H1 (cell line): ENCODE measurements around the gene OMA1. TPM values are rescaled to one million over a fixed set of nuclear protein-coding genes. Genes with fewer than 3 reads are reported as not detected.

Experiments
- ATF2 ChIP-seq: IDR thresholded peaks from 2 replicates; pipeline ENCODE4 v1.6.1; 2012; ENCODE audit warnings: low read length, inconsistent platforms
- CBX5 ChIP-seq: fragments of 300-800, 300-1000 bp; sonication (generic); IDR thresholded peaks from 2 replicates; pipeline ENCODE4 v1.7.1; 2016; ENCODE audit warnings: antibody characterized with exemption, low read length, low read depth
- CHD7 ChIP-seq: fragments of 300-600 bp; sonication (generic); IDR thresholded peaks from 2 replicates; pipeline ENCODE4 v1.7.1; 2012; ENCODE audit warnings: low read length, moderate library complexity, mild to moderate bottlenecking, inconsistent platforms; ENCODE audit not compliant: insufficient replicate concordance
- polyA plus RNA-seq, 7 experiments: library from polyadenylated mRNA; depleted of rRNA in 3 of 7; stranded (reverse) in 5 of 7; unstranded in 2 of 7; fragments of >200 nt in 5 of 7; fragments of 200-250 nt in 2 of 7; gene quantifications; 1 replicate in 5 of 7; 2 replicates in 1 of 7; 4 replicates in 1 of 7; pipeline versions ENCODE4 v1.2.1 to v1.2.3, GENCODE V29; 2011 to 2013; ENCODE audit warnings: missing spikeins in 2 of 7, mixed read lengths in 2 of 7
- total RNA-seq: library from RNA; stranded (reverse); fragmentation: NEBNext Ultra II Directional; extraction: Animal tissue kit (Norgen Biotek cat#: 25700); gene quantifications from 2 replicates; pipeline ENCODE4 v1.2.1, GENCODE V29; 2021

OMA1 gene
- total and polyA plus RNA-seq, 2 of the 8 experiments (the other 6 are each of a cell fraction or from before 2014, with no cell fraction given), result 7.7 to 11.7 TPM

GRCh38 chr1:58439946-58440345 lies 106.6 kb downstream of the OMA1 start (continued):
- no peak for TF ChIP-seq CHD7
- TF ChIP-seq ATF2, result no peak
- TF ChIP-seq CBX5, result no peak
